ENCODE data around the gene NR2C1. TPM values are rescaled to one million over a fixed set of nuclear protein-coding genes. Genes with fewer than 3 reads are reported as not detected.

The NR2C1 gene
- total and polyA plus RNA-seq, 9 of the 15 experiments (the other 6 are each of a cell fraction or from before 2014, with no cell fraction given), result 8.5 to 42.4 (median 35.6) TPM

GRCh38 chr12:94997061-94997460 lies 76.4 kb downstream of the NR2C1 start:
- Histone ChIP-seq H3K4me1 (replicated peaks in 1 of 2; ENCODE audit: control insufficient read depth in 2 of 2, insufficient read depth in 2 of 2, low read length in 2 of 2) (peaks cover 0 to 5% of the 10 kb centered on the region in 2 experiments; a peak in 1 of 5 replicates), H3K9ac (ENCODE audit: insufficient read depth in 1 of 2, low read depth in 2 of 2, low read length in 2 of 2) (no peak overlapping the region), H3K4me3 (no peak overlapping the region), H3K36me3 (ENCODE audit: control insufficient read depth, insufficient read depth, low read length) (peaks cover 49% of the 10 kb centered on the region; the same call in 2 of the 3 replicates), H3K27me3 (ENCODE audit: control insufficient read depth in 2 of 2, insufficient read depth in 2 of 2, low read length in 2 of 2) (no peaks in the 10 kb centered on the region), H2AFZ (ENCODE audit: low read depth, low read length) (no peak overlapping the region), H3K27ac (ENCODE audit: extremely low read depth, low read depth, low read length) (no peak overlapping the region), H3K9me1 (ENCODE audit: control insufficient read depth, insufficient read depth, low read length) (no peaks in the 10 kb centered on the region), H4K20me1 (replicated peaks; ENCODE audit: control insufficient read depth, insufficient read depth, low read length) (peaks cover 5% of the 10 kb centered on the region; the same call in 1 of the 2 replicates), H3K9me3 (replicated peaks; ENCODE audit: control insufficient read depth, insufficient read depth, low read depth, low read length) (no peaks in the 10 kb centered on the region), H3K4me2 (ENCODE audit: insufficient read depth, low read length) (no peak overlapping the region), H3K79me2 (ENCODE audit: control insufficient read depth, insufficient read depth, low read length) (peaks cover 42% of the 10 kb centered on the region)
- no peak for ATAC-seq
- WGBS (ENCODE audit: insufficient coverage, low coverage, missing lambda C conversion rate), result 78% methylated on average over 6 of the region's 6 CpGs
- FAIRE-seq, result no peak
- BruUV-seq (replicated peaks), result no TSS peak
- no peak for DNase-seq (ENCODE audit: extremely low read depth in 1 of 4, low spot score in 3 of 4)
- TF ChIP-seq, protein P1, sequence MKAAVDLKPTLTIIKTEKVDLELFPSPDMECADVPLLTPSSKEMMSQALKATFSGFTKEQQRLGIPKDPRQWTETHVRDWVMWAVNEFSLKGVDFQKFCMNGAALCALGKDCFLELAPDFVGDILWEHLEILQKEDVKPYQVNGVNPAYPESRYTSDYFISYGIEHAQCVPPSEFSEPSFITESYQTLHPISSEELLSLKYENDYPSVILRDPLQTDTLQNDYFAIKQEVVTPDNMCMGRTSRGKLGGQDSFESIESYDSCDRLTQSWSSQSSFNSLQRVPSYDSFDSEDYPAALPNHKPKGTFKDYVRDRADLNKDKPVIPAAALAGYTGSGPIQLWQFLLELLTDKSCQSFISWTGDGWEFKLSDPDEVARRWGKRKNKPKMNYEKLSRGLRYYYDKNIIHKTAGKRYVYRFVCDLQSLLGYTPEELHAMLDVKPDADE (conservative IDR thresholded peaks at IDR 0.05; ENCODE audit: control insufficient read depth, low read depth, low read length), result no peak
- in situ Hi-C loops (cut with MboI) (no loop called here), intact Hi-C loops (cut with micrococcal nuclease) (no loop called here)
- ChIA-PET CTCF (ENCODE audit: low intra/inter-chr PET ratio) (no interaction called here), POLR2A (no interaction called here)

DNA sequence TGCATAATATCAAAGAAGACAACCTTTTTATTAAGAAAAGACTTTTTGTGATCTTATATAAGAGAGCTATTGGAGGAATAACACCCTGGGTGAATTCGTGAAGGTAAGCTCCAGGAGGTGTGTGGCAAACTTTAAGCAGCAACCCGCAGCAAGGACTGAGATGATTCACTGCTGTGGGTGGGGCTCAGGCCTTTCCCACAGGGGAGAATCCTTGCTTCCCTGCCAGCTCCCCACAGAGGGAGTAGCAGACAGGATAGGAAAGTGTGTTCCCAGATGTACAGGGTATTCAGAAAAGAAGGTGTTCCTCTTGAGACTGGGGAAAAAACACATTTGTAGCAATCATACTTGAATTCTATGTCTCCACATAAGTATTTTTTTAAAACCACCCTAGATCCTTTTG lies 79.1 kb downstream of the NR2C1 start:
- WGBS (ENCODE audit: insufficient coverage, low coverage, missing lambda C conversion rate), result 57% methylated on average over 2 of the region's 2 CpGs

More for the DNA sequence above, 79.1 kb downstream of the NR2C1 start:
- Histone ChIP-seq H3K9me1 (ENCODE audit: control insufficient read depth, insufficient read depth, low read length) (no peaks in the 10 kb centered on the region), H3K9ac (ENCODE audit: insufficient read depth in 1 of 2, low read depth in 2 of 2, low read length in 2 of 2) (no peak overlapping the region; a peak in 1 of 4 replicates), H3K79me2 (ENCODE audit: control insufficient read depth, insufficient read depth, low read length) (peaks cover 27% of the 10 kb centered on the region), H3K27ac (ENCODE audit: extremely low read depth, low read depth, low read length) (no peak overlapping the region), H4K20me1 (replicated peaks; ENCODE audit: control insufficient read depth, insufficient read depth, low read length) (peaks cover 5% of the 10 kb centered on the region; the same call in 1 of the 2 replicates), H3K4me1 (replicated peaks in 1 of 2; ENCODE audit: control insufficient read depth in 2 of 2, insufficient read depth in 2 of 2, low read length in 2 of 2) (no peaks in the 10 kb centered on the region), H2AFZ (ENCODE audit: low read depth, low read length) (no peak overlapping the region), H3K27me3 (ENCODE audit: control insufficient read depth in 2 of 2, insufficient read depth in 2 of 2, low read length in 2 of 2) (no peaks in the 10 kb centered on the region), H3K9me3 (replicated peaks; ENCODE audit: control insufficient read depth, insufficient read depth, low read depth, low read length) (no peaks in the 10 kb centered on the region), H3K36me3 (ENCODE audit: control insufficient read depth, insufficient read depth, low read length) (peaks cover 46% of the 10 kb centered on the region; the same call in 2 of the 3 replicates), H3K4me3 (no peak overlapping the region), H3K4me2 (ENCODE audit: insufficient read depth, low read length) (no peak overlapping the region)
- intact Hi-C loops (cut with micrococcal nuclease), result no loop called here
- FAIRE-seq (no peak), DNase-seq (ENCODE audit: extremely low read depth in 1 of 4, low spot score in 3 of 4) (peak in 1 of 4 experiments; percentile 19), ATAC-seq (peak; percentile 44; the same call in 2 of the 3 replicates)
- CTCF ChIA-PET (ENCODE audit: low intra/inter-chr PET ratio), result no interaction called here
- BruUV-seq (replicated peaks), result no TSS peak
- TF ChIP-seq MXI1 (IDR thresholded peaks at IDR 0.05; ENCODE audit: low read depth, low read length), result no peak
- TF ChIP-seq STAT6 (CRISPR knock-in tag; IDR thresholded peaks at IDR 0.05), result no peak
- no peak for TF ChIP-seq ZKSCAN1 (IDR thresholded peaks at IDR 0.05; ENCODE audit: low read depth, low read length)
- TF ChIP-seq LCOR (CRISPR knock-in tag; IDR thresholded peaks at IDR 0.05), result no peak
- TF ChIP-seq, protein P2, sequence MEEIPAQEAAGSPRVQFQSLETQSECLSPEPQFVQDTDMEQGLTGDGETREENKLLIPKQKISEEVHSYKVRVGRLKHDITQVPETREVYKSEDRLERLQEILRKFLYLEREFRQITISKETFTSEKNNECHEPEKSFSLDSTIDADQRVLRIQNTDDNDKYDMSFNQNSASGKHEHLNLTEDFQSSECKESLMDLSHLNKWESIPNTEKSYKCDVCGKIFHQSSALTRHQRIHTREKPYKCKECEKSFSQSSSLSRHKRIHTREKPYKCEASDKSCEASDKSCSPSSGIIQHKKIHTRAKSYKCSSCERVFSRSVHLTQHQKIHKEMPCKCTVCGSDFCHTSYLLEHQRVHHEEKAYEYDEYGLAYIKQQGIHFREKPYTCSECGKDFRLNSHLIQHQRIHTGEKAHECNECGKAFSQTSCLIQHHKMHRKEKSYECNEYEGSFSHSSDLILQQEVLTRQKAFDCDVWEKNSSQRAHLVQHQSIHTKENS (CRISPR knock-in tag; IDR thresholded peaks at IDR 0.05), result no peak
- no peak for TF ChIP-seq ETS2 (tag; IDR thresholded peaks at IDR 0.05; ENCODE audit: borderline replicate concordance, poor library complexity, severe bottlenecking)
- TF ChIP-seq POU5F1 (IDR thresholded peaks at IDR 0.05; ENCODE audit: borderline replicate concordance, low read depth, low read length, partially characterized antibody), result no peak
- peak; percentile 33; the same call in 1 of the 2 replicates for TF ChIP-seq FOSL1 (tag; conservative IDR thresholded peaks at IDR 0.05)
- TF ChIP-seq GATAD2A (IDR thresholded peaks at IDR 0.05), result no peak
- POLR2A ChIA-PET, result no interaction called here
- in situ Hi-C loops (cut with MboI), result no loop called here

Data from K562 (cell line).